Spleen (tissue), 11 donors: ENCODE measurements around the gene KLHDC8B. TPM values are rescaled to one million over a fixed set of nuclear protein-coding genes. Genes with fewer than 3 reads are reported as not detected.

Experiments used
- DNase-seq: peaks from one replicate; pipeline ENCODE4 v3.0.0-alpha.2; 2020
- H3K27ac ChIP-seq, 8 donors: fragments of 200-600 bp; sonication (generic) in 7 of 8; 1 replicate in 4 of 8; 2 replicates in 4 of 8; pipeline versions ENCODE4 v1.5.0 to v1.8.0; 2016 to 2021; ENCODE audit warnings: inconsistent platforms in 4 of 8, mild to moderate bottlenecking in 4 of 8, moderate library complexity in 1 of 8
- H3K27me3 ChIP-seq, 7 donors: fragments of 200-600 bp; sonication (generic) in 6 of 7; replicated peaks in 1 of 7; 1 replicate in 4 of 7; 2 replicates in 3 of 7; pipeline versions ENCODE4 v1.5.0 to v1.8.0; 2016 to 2021; ENCODE audit warnings: inconsistent platforms in 3 of 7, mild to moderate bottlenecking in 1 of 7
- H3K36me3 ChIP-seq, 6 donors: fragments of 200-600 bp; sonication (generic) in 5 of 6; 1 replicate in 4 of 6; 2 replicates in 2 of 6; pipeline versions ENCODE4 v1.5.0 to v1.8.0; 2016 to 2021; ENCODE audit warnings: inconsistent platforms in 2 of 6
- H3K4me1 ChIP-seq, 6 donors: fragments of 200-600 bp; sonication (generic) in 5 of 6; 1 replicate in 3 of 6; 2 replicates in 3 of 6; pipeline versions ENCODE4 v1.5.0 to v1.8.0; 2016 to 2021; ENCODE audit warnings: inconsistent platforms in 3 of 6
- H3K4me3 ChIP-seq, 8 donors: fragments of 200-600 bp; sonication (generic) in 7 of 8; 1 replicate in 4 of 8; 2 replicates in 4 of 8; pipeline versions ENCODE4 v1.5.0 to v1.8.0; 2016 to 2021; ENCODE audit warnings: inconsistent platforms in 4 of 8, mild to moderate bottlenecking in 4 of 8, moderate library complexity in 2 of 8
- H3K9me3 ChIP-seq, 8 donors: fragments of 200-600 bp; sonication (generic) in 7 of 8; 1 replicate in 4 of 8; 2 replicates in 4 of 8; pipeline versions ENCODE4 v1.5.0 to v1.8.0; 2016 to 2021; ENCODE audit warnings: inconsistent platforms in 4 of 8
- POLR2A ChIP-seq, 3 donors: fragments of 450-650 bp; IDR thresholded peaks; one replicate each; pipeline ENCODE4 v1.5.1; 2017; ENCODE audit warnings: antibody characterized with exemption in 3 of 3, mild to moderate bottlenecking in 1 of 3
- POLR2AphosphoS5 ChIP-seq, 3 donors: sonication (generic); formaldehyde crosslinking; IDR thresholded peaks; one replicate each; pipeline ENCODE4 v1.5.1; 2017; ENCODE audit warnings: antibody characterized with exemption in 3 of 3
- WGBS, 5 donors: extraction: QIAGEN DNeasy Blood & Tissue Kit in 3 of 5; methylation state at CpG; one replicate each; pipeline versions ENCODE4 v1.1.5 to v1.1.7; 2013 to 2018; 5-methylcytosine and 5-hydroxymethylcytosine counted together
- intact Hi-C: fragments of 100-400 bp; cut with DNase I; formaldehyde crosslinking; loops from one replicate; pipeline ENCODE4 v1.15.0; 2023; ENCODE audit warnings: low total_unique reads
- polyA plus RNA-seq, 3 donors: library from polyadenylated mRNA; stranded (reverse); fragments of 200-250 nt; gene quantifications; one replicate each; pipeline ENCODE4 v1.2.1, GENCODE V29; 2013
- total RNA-seq, 7 donors: library from RNA; depleted of rRNA in 3 of 7; stranded (reverse); fragments of >200 nt in 3 of 7; fragmentation: NEBNext Ultra II Directional in 4 of 7; extraction: Animal tissue kit (Norgen Biotek cat#: 25700) in 4 of 7; gene quantifications; one replicate each; pipeline versions ENCODE4 v1.1.0 to v1.2.1, GENCODE V29; 2016 to 2021
- TF ChIP-seq, protein P1 (sequence below), 11 experiments: fragments of 200-600 bp in 7 of 11; fragments of 450-650 bp in 4 of 11; sonication (generic) in 4 of 11; IDR thresholded peaks in 8 of 11; conservative IDR thresholded peaks in 3 of 11; 1 replicate in 7 of 11; 2 replicates in 4 of 11; pipeline versions ENCODE4 v1.4.0 to v1.8.0; 2016 to 2021; ENCODE audit warnings: antibody characterized with exemption in 11 of 11, inconsistent platforms in 4 of 11, mild to moderate bottlenecking in 1 of 11
- donor health status: healthy with polysubstance abuse.
- donor health status: DM: no; HTN: no; CAD: no; lungs with moderate emphysema.
- donor health status: DM: no; HTN: no; CAD: no.
- donor health status: Bipolar disorder and iron deficiency.
- donor health status: healthy.
- donor health status: DM: no; HTN: no; CAD: no.
- donor health status: DM: yes; HTN: yes; CAD: no.

Gene KLHDC8B
- total and polyA plus RNA-seq, 10 donors: 10.5 to 29.2 (median 21.4) TPM

GRCh38 chr3:49133226-49133951 is 38.0 kb upstream of the KLHDC8B start:
- Histone ChIP-seq H3K27ac (peak overlapping the region; percentile 66 to 91 (median 78)), H3K4me1 (peaks cover 4 to 50% (median 23%) of the 10 kb centered on the region in 6 donors), H3K9me3 (no peaks in the 10 kb centered on the region), H3K4me3 (peak overlapping the region; percentile 38 to 75 (median 46)), H3K36me3 (peaks cover 0 to 27% (median under 1%) of the 10 kb centered on the region in 6 donors), H3K27me3 (peaks cover 0 to 28% (median 0%) of the 10 kb centered on the region in 7 donors)
- WGBS, 5 donors: 9 to 18% (median 13%) methylated on average over 22 to 30 of the region's 30 CpGs
- TF ChIP-seq POLR2AphosphoS5 (IDR thresholded peaks at IDR 0.05): peak; percentile 27 to 58 (median 35)
- TF ChIP-seq, protein P1, sequence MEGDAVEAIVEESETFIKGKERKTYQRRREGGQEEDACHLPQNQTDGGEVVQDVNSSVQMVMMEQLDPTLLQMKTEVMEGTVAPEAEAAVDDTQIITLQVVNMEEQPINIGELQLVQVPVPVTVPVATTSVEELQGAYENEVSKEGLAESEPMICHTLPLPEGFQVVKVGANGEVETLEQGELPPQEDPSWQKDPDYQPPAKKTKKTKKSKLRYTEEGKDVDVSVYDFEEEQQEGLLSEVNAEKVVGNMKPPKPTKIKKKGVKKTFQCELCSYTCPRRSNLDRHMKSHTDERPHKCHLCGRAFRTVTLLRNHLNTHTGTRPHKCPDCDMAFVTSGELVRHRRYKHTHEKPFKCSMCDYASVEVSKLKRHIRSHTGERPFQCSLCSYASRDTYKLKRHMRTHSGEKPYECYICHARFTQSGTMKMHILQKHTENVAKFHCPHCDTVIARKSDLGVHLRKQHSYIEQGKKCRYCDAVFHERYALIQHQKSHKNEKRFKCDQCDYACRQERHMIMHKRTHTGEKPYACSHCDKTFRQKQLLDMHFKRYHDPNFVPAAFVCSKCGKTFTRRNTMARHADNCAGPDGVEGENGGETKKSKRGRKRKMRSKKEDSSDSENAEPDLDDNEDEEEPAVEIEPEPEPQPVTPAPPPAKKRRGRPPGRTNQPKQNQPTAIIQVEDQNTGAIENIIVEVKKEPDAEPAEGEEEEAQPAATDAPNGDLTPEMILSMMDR (IDR thresholded peaks at IDR 0.05 in 8 of 11, conservative IDR thresholded peaks at IDR 0.05 in 3 of 11): no peak
- no peak for DNase-seq
- intact Hi-C loops: no loop called here

DNA sequence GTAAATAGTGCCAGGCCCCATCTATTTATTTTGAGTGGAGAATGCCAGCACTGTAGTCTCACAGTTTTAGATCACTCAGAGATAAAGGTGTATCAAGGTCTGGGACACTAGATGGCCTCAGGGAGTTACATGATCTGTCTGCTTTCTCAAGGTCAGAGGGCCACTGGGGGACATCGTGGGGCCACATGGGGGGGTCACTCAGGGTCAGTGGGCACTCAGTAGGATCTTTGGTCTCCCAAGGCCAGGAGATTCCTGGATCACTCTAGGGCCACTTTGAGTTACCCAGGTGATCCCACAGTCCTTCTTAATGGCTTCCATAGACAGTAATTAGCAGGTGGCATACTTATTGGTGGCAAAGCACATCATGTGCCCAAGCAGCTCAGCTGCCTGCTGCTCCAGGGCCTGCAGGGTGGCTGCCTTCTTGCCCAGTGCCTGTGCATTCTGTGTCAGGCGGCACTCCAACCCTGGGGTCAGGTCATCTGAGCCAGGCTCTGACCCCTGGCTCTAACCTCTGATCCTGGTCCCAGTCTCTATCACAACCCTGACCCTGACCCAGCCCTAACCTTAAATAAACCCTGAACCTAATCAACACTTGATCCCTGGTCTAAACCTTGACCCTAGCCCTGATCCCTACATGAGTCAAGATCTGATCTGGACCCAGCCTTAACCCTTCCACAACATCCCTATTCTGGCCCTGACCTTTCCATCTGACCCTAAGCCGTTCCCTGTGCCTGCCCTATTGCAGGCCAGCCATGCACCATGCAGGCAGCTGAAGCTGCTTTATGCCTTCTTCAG is 36.7 kb upstream of the KLHDC8B start:
- peaks cover 0 to 14% (median 0%) of the 10 kb centered on the region in 6 donors for H3K36me3 ChIP-seq
- H3K9me3 ChIP-seq: no peaks in the 10 kb centered on the region
- WGBS, 5 donors: 58 to 89% (median 67%) methylated on average over 2 to 3 of the region's 3 CpGs
- peaks cover 4 to 46% (median 23%) of the 10 kb centered on the region in 6 donors for H3K4me1 ChIP-seq
- intact Hi-C loops: no loop called here
- peak overlapping the region in 3 of 8 donors; percentile 77 to 91 (median 88) for H3K27ac ChIP-seq
- TF ChIP-seq, protein P1 (IDR thresholded peaks at IDR 0.05 in 8 of 11, conservative IDR thresholded peaks at IDR 0.05 in 3 of 11): no peak
- TF ChIP-seq POLR2AphosphoS5 (IDR thresholded peaks at IDR 0.05): no peak
- TF ChIP-seq POLR2A (IDR thresholded peaks at IDR 0.05): no peak
- DNase-seq: no peak
- no peak overlapping the region for H3K4me3 ChIP-seq
- H3K27me3 ChIP-seq: peaks cover 0 to 29% (median 0%) of the 10 kb centered on the region in 7 donors

- DNase-seq: no peak
- H3K36me3 ChIP-seq: peaks cover 0 to 6% (median 0%) of the 10 kb centered on the region in 6 donors
- H3K4me3 ChIP-seq: no peak overlapping the region
- H3K9me3 ChIP-seq: peaks cover 0 to under 1% (median 0%) of the 10 kb centered on the region in 8 donors
- intact Hi-C loops: no loop called here
- 79 to 93% (median 82%) methylated on average over 4 of the region's 4 CpGs for WGBS, 5 donors
- peaks cover 0 to 29% (median 0%) of the 10 kb centered on the region in 7 donors for H3K27me3 ChIP-seq
- no peak for TF ChIP-seq POLR2A (IDR thresholded peaks at IDR 0.05)
- TF ChIP-seq POLR2AphosphoS5 (IDR thresholded peaks at IDR 0.05): no peak
- TF ChIP-seq, protein P1 (IDR thresholded peaks at IDR 0.05 in 8 of 11, conservative IDR thresholded peaks at IDR 0.05 in 3 of 11): no peak
- H3K4me1 ChIP-seq: peaks cover 3 to 40% (median 20%) of the 10 kb centered on the region in 6 donors
- no peak overlapping the region for H3K27ac ChIP-seq
Observed at GRCh38 chr3:49135499-49135898, 35.9 kb upstream of the KLHDC8B start.

- no peak for DNase-seq
- TF ChIP-seq POLR2A (IDR thresholded peaks at IDR 0.05) (no peak), POLR2AphosphoS5 (IDR thresholded peaks at IDR 0.05) (no peak)
- TF ChIP-seq, protein P1 (IDR thresholded peaks at IDR 0.05 in 8 of 11, conservative IDR thresholded peaks at IDR 0.05 in 3 of 11): no peak
- Histone ChIP-seq H3K36me3 (no peaks in the 10 kb centered on the region), H3K27me3 (peaks cover 0 to 11% (median 0%) of the 10 kb centered on the region in 7 donors), H3K27ac (no peak overlapping the region), H3K9me3 (peaks cover 0 to 14% (median 9%) of the 10 kb centered on the region in 8 donors), H3K4me3 (no peak overlapping the region), H3K4me1 (no peaks in the 10 kb centered on the region)
- 61 to 75% (median 65%) methylated on average over 3 of the region's 3 CpGs for WGBS, 5 donors
- intact Hi-C loops: no loop called here
Observed at GRCh38 chr3:49140080-49140479, 31.3 kb upstream of the KLHDC8B start.
